Measurements from ENCODE around the gene GSE1.

DNA sequence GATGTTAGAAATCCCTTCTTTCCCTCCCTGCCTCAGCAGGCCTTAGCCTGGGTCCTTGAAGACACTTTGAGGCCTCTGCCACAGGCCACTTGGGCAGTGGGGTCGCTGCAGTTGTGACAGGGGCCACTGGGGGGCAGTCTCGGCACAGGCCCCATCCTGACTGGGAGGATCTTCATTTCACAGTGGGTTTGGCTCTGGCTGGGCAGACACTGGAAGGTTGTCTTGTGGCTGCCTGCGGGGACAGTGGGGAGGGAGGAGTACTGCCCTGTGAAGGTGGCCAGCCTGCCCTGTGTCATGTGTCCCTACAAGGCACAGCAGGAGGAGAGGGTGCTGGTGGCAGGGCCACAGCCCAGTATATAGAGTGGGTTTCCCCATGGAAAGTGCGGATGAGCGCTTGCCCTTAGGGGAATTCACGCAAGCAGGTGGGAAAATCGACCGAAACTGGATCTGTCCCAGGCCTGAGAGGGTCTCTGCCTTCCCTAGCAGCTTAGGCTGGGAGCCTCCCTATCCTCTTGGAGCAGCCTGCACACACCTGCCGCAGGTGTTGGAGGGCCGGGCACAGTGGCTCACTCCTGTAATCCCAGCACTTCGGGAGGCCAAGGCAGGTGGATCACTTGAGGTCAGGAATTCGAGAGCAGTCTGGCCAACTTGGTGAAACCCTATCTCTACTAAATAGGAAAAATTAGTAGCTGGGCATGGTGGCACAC lies 46.8 kb downstream of the GSE1 start:
- TF ChIP-seq ELF4 (IDR thresholded peaks at IDR 0.05) (no peak), SP1 (IDR thresholded peaks at IDR 0.05) (no peak), SUZ12 (IDR thresholded peaks at IDR 0.05) (no peak), BHLHE40 (IDR thresholded peaks at IDR 0.05; ENCODE audit: borderline replicate concordance) (no peak), FOXK2 (IDR thresholded peaks at IDR 0.05) (no peak), FOXA1 (IDR thresholded peaks at IDR 0.05) (no peak), FOXM1 (IDR thresholded peaks at IDR 0.05; ENCODE audit: borderline replicate concordance) (no peak), NFRKB (IDR thresholded peaks at IDR 0.05) (no peak), CTBP1 (IDR thresholded peaks at IDR 0.05; ENCODE audit: borderline replicate concordance) (no peak), PKNOX1 (IDR thresholded peaks at IDR 0.05) (no peak), HDGF (IDR thresholded peaks at IDR 0.05; ENCODE audit: borderline replicate concordance) (no peak), ZNF384 (IDR thresholded peaks at IDR 0.05) (no peak)
